SK-N-SH (cell line): ENCODE results near the gene NPEPL1. TPM values are rescaled to one million over a fixed set of nuclear protein-coding genes. Genes with fewer than 3 reads are reported as not detected.

Experiments used
- CTCF ChIA-PET: fragments of 300-600, 350-600 bp; formaldehyde crosslinking; extraction: SDS; loops from one replicate; lab custom pipeline; 2021; lab: Yijun Ruan, JAX
- POLR2A ChIA-PET: fragments of 350-600 bp; sonication (Branson Sonifier 250); formaldehyde crosslinking; extraction: SDS; loops from one replicate; lab custom pipeline; 2020; ENCODE audit warnings: antibody characterized with exemption, inconsistent platforms; lab: Yijun Ruan, JAX
- DNase-seq: peaks from one replicate; pipeline ENCODE4 v3.0.0; 2012
- H2AFZ ChIP-seq: fragments of 200-600 bp; sonication (generic); 2 replicates; pipeline ENCODE4 v1.8.1; 2016; ENCODE audit warnings: antibody characterized with exemption, mild to moderate bottlenecking, low read depth
- H3F3A ChIP-seq: fragments of 200-600 bp; sonication (generic); replicated peaks from 2 replicates; pipeline ENCODE3; 2016; ENCODE audit warnings: antibody characterized with exemption, mild to moderate bottlenecking; ENCODE audit not compliant: insufficient read depth
- H3K27ac ChIP-seq, 2 experiments: fragments of 200-500 bp in 1 of 2; fragments of 200-600 bp in 1 of 2; sonication (Bioruptor generic) in 1 of 2; sonication (generic), shearing (Covaris generic) in 1 of 2; 2 replicates each; pipeline versions ENCODE4 v1.5.1 to v1.6.1; 2014 to 2016; ENCODE audit warnings: low read depth in 2 of 2, inconsistent platforms in 1 of 2, low read length in 1 of 2, mild to moderate bottlenecking in 1 of 2, mixed read lengths in 1 of 2
- H3K27me3 ChIP-seq: fragments of 200-600 bp; sonication (generic), shearing (Covaris generic); 2 replicates; pipeline ENCODE4 v1.6.1; 2016; ENCODE audit warnings: mixed run types; ENCODE audit not compliant: insufficient read depth
- H3K36me3 ChIP-seq, 2 experiments: fragments of 200-500 bp in 1 of 2; fragments of 200-600 bp in 1 of 2; sonication (Bioruptor generic) in 1 of 2; sonication (generic) in 1 of 2; replicated peaks in 1 of 2; 2 replicates each; pipeline versions ENCODE3 to v1.5.1; 2014 to 2016; ENCODE audit warnings: low read length in 1 of 2, mild to moderate bottlenecking in 1 of 2; ENCODE audit not compliant: insufficient read depth in 2 of 2, control insufficient read depth in 1 of 2
- H3K4me1 ChIP-seq, 2 experiments: fragments of 200-500 bp in 1 of 2; fragments of 200-600 bp in 1 of 2; sonication (Bioruptor generic) in 1 of 2; sonication (generic), shearing (Covaris generic) in 1 of 2; 2 replicates each; pipeline versions ENCODE4 v1.5.1 to v1.6.1; 2014 to 2016; ENCODE audit warnings: low read depth in 1 of 2, low read length in 1 of 2, mixed run types in 1 of 2; ENCODE audit not compliant: insufficient read depth in 2 of 2, control insufficient read depth in 1 of 2
- H3K4me2 ChIP-seq: fragments of 200-600 bp; sonication (generic), shearing (Covaris generic); 2 replicates; pipeline ENCODE4 v1.6.1; 2017; ENCODE audit warnings: mixed run types
- H3K4me3 ChIP-seq, 2 experiments: fragments of 200-500 bp in 1 of 2; fragments of 200-600 bp in 1 of 2; sonication (Bioruptor generic) in 1 of 2; sonication (generic), shearing (Covaris generic) in 1 of 2; 2 replicates each; pipeline versions ENCODE4 v1.5.1 to v1.8.1; 2014 to 2016; ENCODE audit warnings: low read depth in 2 of 2, inconsistent platforms in 1 of 2, low read length in 1 of 2, mild to moderate bottlenecking in 1 of 2, mixed read lengths in 1 of 2, moderate library complexity in 1 of 2
- H3K79me2 ChIP-seq: fragments of 200-600 bp; sonication (generic); 2 replicates; pipeline ENCODE4 v1.8.1; 2017; ENCODE audit warnings: mild to moderate bottlenecking; ENCODE audit not compliant: insufficient read depth
- H3K9ac ChIP-seq: fragments of 200-600 bp; sonication (generic); 2 replicates; pipeline ENCODE4 v1.6.1; 2017; ENCODE audit warnings: mixed run types
- H3K9me2 ChIP-seq: fragments of 200-600 bp; sonication (generic); 2 replicates; pipeline ENCODE4 v1.6.1; 2017; ENCODE audit warnings: mixed run types
- H3K9me3 ChIP-seq: fragments of 200-600 bp; sonication (generic); 2 replicates; pipeline ENCODE4 v1.6.1; 2017; ENCODE audit warnings: mixed run types, mild to moderate bottlenecking, moderate library complexity
- H4K20me1 ChIP-seq: fragments of 200-600 bp; sonication (generic); 2 replicates; pipeline ENCODE4 v1.6.1; 2017; ENCODE audit warnings: mild to moderate bottlenecking, mixed run types; ENCODE audit not compliant: insufficient read depth
- CHD2 ChIP-seq: fragments of 150-350 bp; IDR thresholded peaks from 2 replicates; pipeline ENCODE4 v1.6.1; 2018; ENCODE audit warnings: low read length; ENCODE audit not compliant: partially characterized antibody
- CTCF ChIP-seq: fragments of 200-600 bp; sonication (generic); IDR thresholded peaks from 2 replicates; pipeline ENCODE4 v1.6.1; 2017; ENCODE audit warnings: antibody characterized with exemption, mild to moderate bottlenecking, moderate library complexity
- EP300 ChIP-seq, 2 experiments: IDR thresholded peaks; 2 replicates each; pipeline versions ENCODE4 v1.4.0 to v1.6.1; 2012; ENCODE audit warnings: borderline replicate concordance in 1 of 2, low read depth in 1 of 2, low read length in 1 of 2
- FOXM1 ChIP-seq: IDR thresholded peaks from 2 replicates; pipeline ENCODE4 v1.4.0; 2012; ENCODE audit warnings: low read depth, mild to moderate bottlenecking
- GABPA ChIP-seq: IDR thresholded peaks from 2 replicates; pipeline ENCODE4 v1.4.0; 2012; ENCODE audit warnings: low read depth, mild to moderate bottlenecking
- GATA2 ChIP-seq: sonication (generic); formaldehyde crosslinking; IDR thresholded peaks from 2 replicates; pipeline ENCODE4 v1.5.0; 2020; ENCODE audit warnings: mild to moderate bottlenecking, missing genetic modification reagents
- JUND ChIP-seq: IDR thresholded peaks from 2 replicates; pipeline ENCODE4 v1.4.0; 2012
- MAX ChIP-seq: IDR thresholded peaks from 2 replicates; pipeline ENCODE4 v1.4.0; 2012; ENCODE audit warnings: low read depth
- MEF2A ChIP-seq: IDR thresholded peaks from 2 replicates; pipeline ENCODE4 v1.4.0; 2012; ENCODE audit warnings: low read depth, borderline replicate concordance
- MXI1 ChIP-seq: IDR thresholded peaks from 2 replicates; pipeline ENCODE4 v1.6.1; 2012; ENCODE audit warnings: mild to moderate bottlenecking, low read depth, low read length, improper control_type of control experiment
- NFIC ChIP-seq: IDR thresholded peaks from 2 replicates; pipeline ENCODE4 v1.4.0; 2012; ENCODE audit warnings: borderline replicate concordance
- NRF1 ChIP-seq: IDR thresholded peaks from 2 replicates; pipeline ENCODE4 v1.6.1; 2012; ENCODE audit warnings: low read depth, mild to moderate bottlenecking, low read length
- PBX3 ChIP-seq: IDR thresholded peaks from 2 replicates; pipeline ENCODE4; 2012
- RCOR1 ChIP-seq: fragments of 150-350 bp; IDR thresholded peaks from 2 replicates; pipeline ENCODE4 v1.6.1; 2017; ENCODE audit warnings: antibody characterized with exemption, low read length
- RXRA ChIP-seq: IDR thresholded peaks from 2 replicates; pipeline ENCODE4 v1.4.0; 2012; ENCODE audit warnings: low read depth, mild to moderate bottlenecking, borderline replicate concordance
- SIN3A ChIP-seq: IDR thresholded peaks from 2 replicates; pipeline ENCODE4 v1.6.1; 2012; ENCODE audit warnings: low read depth, mild to moderate bottlenecking, low read length, moderate library complexity, borderline replicate concordance
- SMC3 ChIP-seq: IDR thresholded peaks from 2 replicates; pipeline ENCODE4 v1.6.1; 2012; ENCODE audit warnings: low read depth, low read length, improper control_type of control experiment
- TAF1 ChIP-seq: IDR thresholded peaks from 2 replicates; pipeline ENCODE4 v1.6.1; 2012; ENCODE audit warnings: low read depth, mild to moderate bottlenecking, low read length, moderate library complexity, borderline replicate concordance
- TEAD4 ChIP-seq: IDR thresholded peaks from 2 replicates; pipeline ENCODE4 v1.4.0; 2012; ENCODE audit warnings: mild to moderate bottlenecking, borderline replicate concordance; ENCODE audit not compliant: insufficient read depth
- YY1 ChIP-seq: IDR thresholded peaks from 2 replicates; pipeline ENCODE4 v1.4.0; 2012; ENCODE audit warnings: low read depth, mild to moderate bottlenecking
- WGBS: methylation state at CpG from one replicate; pipeline ENCODE4 v1.1.6; 2017; ENCODE audit warnings: low lambda C conversion rate; 5-methylcytosine and 5-hydroxymethylcytosine counted together
- polyA plus RNA-seq, 3 experiments: library from polyadenylated mRNA; depleted of rRNA; stranded (reverse); fragments of >200 nt; gene quantifications; 2 replicates each; pipeline ENCODE4 v1.2.3, GENCODE V29; 2012
- TF ChIP-seq, protein P1 (sequence below): IDR thresholded peaks from 2 replicates; pipeline ENCODE4 v1.6.1; 2012; ENCODE audit warnings: mild to moderate bottlenecking, low read depth, low read length, moderate library complexity
- TF ChIP-seq, protein P2 (sequence below): fragments of 150-350 bp; IDR thresholded peaks from 2 replicates; pipeline ENCODE4 v1.6.1; 2016; ENCODE audit warnings: mild to moderate bottlenecking, low read depth, low read length
- TF ChIP-seq, protein P3 (sequence below): IDR thresholded peaks from 2 replicates; pipeline ENCODE4 v1.4.0; 2012; ENCODE audit warnings: low read depth, borderline replicate concordance

Gene NPEPL1
- polyA plus RNA-seq, 1 of the 3 experiments (the other 2 are of a cell fraction), result 2.8 TPM

GRCh38 chr20:58650776-58651558 lies 41.6 kb upstream of the NPEPL1 start, which contains the start of gene STX16:
TSS of gene STX16 (plus strand) at chr20:58651283. CDS start at chr20:58652007, 724 bp downstream.
- Histone ChIP-seq H3K27me3 (no peaks in the 10 kb centered on the region), H3K27ac (peak within 1 kb of the TSS; percentile 93 to 97), H3K9me3 (no peaks in the 10 kb centered on the region), H3K9ac (peak within 1 kb of the TSS; percentile 86), H3F3A (peaks cover 37% of the 10 kb centered on the region), H2AFZ (peak within 1 kb of the TSS; percentile 86), H3K4me1 (peaks cover 13 to 35% of the 10 kb centered on the region in 2 experiments), H3K4me3 (peak within 1 kb of the TSS; percentile 98 to 99), H3K4me2 (peak within 1 kb of the TSS; percentile 93), H4K20me1 (no peaks in the 10 kb centered on the region), H3K79me2 (peaks cover 49% of the 10 kb centered on the region), H3K36me3 (peaks cover 0 to 12% of the 10 kb centered on the region in 2 experiments), H3K9me2 (no peaks in the 10 kb centered on the region)
- WGBS, result 2% methylated on average over 33 of the region's 49 CpGs
- POLR2A ChIA-PET, result interaction anchor here (0.5 to 1.5 kb wide), 16 partner anchors 46 to 1378 kb away, joined by 3 to 6 read pairs (median 3); partner anchors contain the start of gene VAPB
- DNase-seq, result peak; percentile 96
- CTCF ChIA-PET, result interaction anchor here (0.6 to 8.5 kb wide), 47 partner anchors 9 to 842 kb away, joined by 3 to 87 read pairs (median 4); partner anchors contain the start of genes GNAS and VAPB
- TF ChIP-seq, protein P1, sequence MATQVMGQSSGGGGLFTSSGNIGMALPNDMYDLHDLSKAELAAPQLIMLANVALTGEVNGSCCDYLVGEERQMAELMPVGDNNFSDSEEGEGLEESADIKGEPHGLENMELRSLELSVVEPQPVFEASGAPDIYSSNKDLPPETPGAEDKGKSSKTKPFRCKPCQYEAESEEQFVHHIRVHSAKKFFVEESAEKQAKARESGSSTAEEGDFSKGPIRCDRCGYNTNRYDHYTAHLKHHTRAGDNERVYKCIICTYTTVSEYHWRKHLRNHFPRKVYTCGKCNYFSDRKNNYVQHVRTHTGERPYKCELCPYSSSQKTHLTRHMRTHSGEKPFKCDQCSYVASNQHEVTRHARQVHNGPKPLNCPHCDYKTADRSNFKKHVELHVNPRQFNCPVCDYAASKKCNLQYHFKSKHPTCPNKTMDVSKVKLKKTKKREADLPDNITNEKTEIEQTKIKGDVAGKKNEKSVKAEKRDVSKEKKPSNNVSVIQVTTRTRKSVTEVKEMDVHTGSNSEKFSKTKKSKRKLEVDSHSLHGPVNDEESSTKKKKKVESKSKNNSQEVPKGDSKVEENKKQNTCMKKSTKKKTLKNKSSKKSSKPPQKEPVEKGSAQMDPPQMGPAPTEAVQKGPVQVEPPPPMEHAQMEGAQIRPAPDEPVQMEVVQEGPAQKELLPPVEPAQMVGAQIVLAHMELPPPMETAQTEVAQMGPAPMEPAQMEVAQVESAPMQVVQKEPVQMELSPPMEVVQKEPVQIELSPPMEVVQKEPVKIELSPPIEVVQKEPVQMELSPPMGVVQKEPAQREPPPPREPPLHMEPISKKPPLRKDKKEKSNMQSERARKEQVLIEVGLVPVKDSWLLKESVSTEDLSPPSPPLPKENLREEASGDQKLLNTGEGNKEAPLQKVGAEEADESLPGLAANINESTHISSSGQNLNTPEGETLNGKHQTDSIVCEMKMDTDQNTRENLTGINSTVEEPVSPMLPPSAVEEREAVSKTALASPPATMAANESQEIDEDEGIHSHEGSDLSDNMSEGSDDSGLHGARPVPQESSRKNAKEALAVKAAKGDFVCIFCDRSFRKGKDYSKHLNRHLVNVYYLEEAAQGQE, result peak; percentile 70
- TF ChIP-seq FOXM1, result 0 out of 2 replicates have a peak, but pooled peaks have one; percentile 29
- TF ChIP-seq JUND, result no peak
- TF ChIP-seq NFIC, result peak; percentile 23
- TF ChIP-seq GATA2 (CRISPR knock-in tag), result peak; percentile 45; the same call in 1 of the 2 replicates
- TF ChIP-seq TAF1, result peak; percentile 94
- peak; percentile 81 for TF ChIP-seq CHD2
- TF ChIP-seq CTCF, result peak; percentile 68
- peak; percentile 83 for TF ChIP-seq RCOR1
- TF ChIP-seq, protein P2, sequence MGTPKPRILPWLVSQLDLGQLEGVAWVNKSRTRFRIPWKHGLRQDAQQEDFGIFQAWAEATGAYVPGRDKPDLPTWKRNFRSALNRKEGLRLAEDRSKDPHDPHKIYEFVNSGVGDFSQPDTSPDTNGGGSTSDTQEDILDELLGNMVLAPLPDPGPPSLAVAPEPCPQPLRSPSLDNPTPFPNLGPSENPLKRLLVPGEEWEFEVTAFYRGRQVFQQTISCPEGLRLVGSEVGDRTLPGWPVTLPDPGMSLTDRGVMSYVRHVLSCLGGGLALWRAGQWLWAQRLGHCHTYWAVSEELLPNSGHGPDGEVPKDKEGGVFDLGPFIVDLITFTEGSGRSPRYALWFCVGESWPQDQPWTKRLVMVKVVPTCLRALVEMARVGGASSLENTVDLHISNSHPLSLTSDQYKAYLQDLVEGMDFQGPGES, result no peak
- TF ChIP-seq MEF2A, result peak; percentile 47; the same call in 1 of the 2 replicates
- TF ChIP-seq TEAD4, result 0 out of 2 replicates have a peak, but pooled peaks have one; percentile 31
- TF ChIP-seq MXI1, result peak; percentile 41; the same call in 1 of the 2 replicates
- no peak; the same call in 1 of the 2 replicates for TF ChIP-seq PBX3
- TF ChIP-seq SIN3A, result peak; percentile 90; the same call in 1 of the 2 replicates
- TF ChIP-seq GABPA, result peak; percentile 99
- TF ChIP-seq, protein P3, sequence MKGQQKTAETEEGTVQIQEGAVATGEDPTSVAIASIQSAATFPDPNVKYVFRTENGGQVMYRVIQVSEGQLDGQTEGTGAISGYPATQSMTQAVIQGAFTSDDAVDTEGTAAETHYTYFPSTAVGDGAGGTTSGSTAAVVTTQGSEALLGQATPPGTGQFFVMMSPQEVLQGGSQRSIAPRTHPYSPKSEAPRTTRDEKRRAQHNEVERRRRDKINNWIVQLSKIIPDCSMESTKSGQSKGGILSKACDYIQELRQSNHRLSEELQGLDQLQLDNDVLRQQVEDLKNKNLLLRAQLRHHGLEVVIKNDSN, result 0 out of 2 replicates have a peak, but pooled peaks have one; percentile 52
- TF ChIP-seq NRF1, result no peak
- TF ChIP-seq EP300 (IDR thresholded peaks at IDR 0.05; ENCODE audit: borderline replicate concordance in 1 of 2, low read depth in 1 of 2, low read length in 1 of 2), result peak in 1 of 2 experiments; percentile 50; a peak in 2 of 4 replicates
- TF ChIP-seq MAX, result peak; percentile 82
- TF ChIP-seq RXRA, result no peak; the same call in 1 of the 2 replicates
- TF ChIP-seq YY1, result no peak
- peak; percentile 36; the same call in 1 of the 2 replicates for TF ChIP-seq SMC3
